Measurements from ENCODE around the gene SH2D4B.

The SH2D4B gene

DNA sequence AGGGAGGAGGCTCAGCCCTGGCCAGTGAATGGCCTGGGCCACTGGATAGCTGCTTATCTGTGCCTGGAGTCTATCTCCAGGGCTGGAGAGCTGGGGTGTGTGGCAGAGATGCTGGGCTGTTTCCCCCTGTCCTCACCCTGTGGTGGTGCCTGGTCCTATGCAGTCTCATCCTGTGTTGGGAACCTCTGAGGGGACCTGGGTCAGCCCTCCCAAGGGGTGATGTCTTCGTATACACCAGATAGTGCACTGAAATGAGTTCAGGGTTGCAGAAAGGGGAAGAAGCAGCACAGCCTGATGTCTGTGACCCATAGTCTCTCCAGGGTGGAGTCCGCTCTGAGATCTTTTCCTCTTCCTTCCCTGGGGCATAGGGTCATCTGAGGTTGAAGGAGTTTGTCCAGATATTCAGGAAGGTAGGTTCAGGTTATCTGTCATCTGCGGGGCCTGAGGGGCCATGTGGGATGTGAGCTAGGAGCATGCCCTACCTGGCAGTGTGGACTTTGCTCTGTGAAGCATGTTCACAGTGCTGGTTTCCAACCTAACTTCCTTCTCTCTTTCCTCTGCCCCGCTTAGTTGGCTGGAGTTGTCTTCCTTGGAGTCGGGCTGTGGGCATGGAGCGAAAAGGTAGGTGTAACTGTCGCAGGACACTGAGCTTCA lies 33.4 kb upstream of the SH2D4B start:
- DNase-seq = no peak

DNA sequence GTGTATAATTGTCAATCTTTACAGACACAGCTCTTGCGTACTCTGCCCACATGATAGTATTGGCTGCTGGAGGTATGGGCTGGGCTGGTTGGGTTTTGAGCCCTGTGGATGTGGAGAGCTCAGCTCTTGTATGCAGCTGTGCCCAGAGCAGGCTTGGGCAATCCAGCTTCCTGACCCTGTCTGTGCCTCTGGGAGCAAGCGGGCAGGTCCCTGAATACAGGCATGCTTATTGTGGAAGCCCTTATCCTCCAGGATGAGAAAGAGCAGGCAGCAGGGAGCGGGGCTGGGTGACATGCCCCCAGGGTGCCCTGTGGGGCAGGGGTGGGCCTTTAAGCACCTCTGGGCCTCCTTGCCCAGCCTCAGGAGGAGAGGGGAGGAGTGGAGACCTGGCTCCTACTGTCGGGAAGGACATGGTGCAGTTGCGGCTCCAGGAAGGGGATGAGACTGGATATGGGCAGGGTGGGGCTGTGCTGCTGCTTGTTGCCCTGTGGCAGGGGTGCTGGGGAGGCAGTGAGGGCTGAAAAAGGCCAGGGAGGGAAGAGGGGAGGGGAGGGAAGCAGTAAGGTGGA lies 32.7 kb upstream of the SH2D4B start:
- no peak for DNase-seq

DNA sequence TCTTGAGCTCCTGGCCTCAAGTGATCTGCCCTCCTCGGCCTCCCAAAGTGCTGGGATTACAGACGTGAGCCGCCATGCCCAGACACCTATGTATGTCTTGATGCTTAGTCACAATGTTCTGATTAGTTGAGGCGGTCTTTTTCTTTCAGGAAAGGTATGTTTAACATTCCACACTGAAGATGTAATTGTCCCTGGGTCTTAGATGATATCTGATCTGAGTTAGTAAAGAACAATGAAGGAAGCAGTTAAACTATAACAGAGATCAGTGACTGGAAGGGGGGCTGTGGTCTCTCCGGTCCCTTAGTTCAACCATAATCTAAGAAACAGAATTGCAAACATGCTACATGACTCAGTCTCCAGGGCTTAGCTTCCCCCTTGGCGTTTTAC lies 31.5 kb upstream of the SH2D4B start:
- no peak for DNase-seq

DNA sequence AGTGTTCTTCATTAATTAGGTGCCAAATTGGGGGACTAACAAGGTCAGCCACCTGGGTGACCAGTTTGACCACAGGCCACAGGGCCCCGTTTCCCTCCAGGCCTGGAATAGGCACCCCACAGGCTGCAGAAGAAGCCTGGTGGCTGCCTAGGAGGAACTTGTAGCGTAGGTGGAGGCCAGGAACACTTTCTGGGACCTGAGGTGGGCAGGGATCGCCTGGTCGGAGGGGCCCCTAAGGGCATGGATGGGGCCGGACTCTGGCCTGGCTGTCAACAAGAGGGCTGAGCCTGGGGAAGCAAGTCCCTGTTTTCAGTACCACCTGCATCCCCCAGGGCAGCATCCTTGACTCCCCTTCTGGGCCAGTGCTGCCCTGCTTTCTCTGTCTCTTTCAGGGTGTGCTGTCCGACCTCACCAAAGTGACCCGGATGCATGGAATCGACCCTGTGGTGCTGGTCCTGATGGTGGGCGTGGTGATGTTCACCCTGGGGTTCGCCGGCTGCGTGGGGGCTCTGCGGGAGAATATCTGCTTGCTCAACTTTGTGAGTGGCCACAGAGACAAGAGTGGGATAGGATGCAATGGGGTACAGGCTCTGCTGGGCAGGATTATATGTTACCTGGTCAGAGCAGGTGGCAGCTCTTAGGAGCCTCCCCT lies 30.7 kb upstream of the SH2D4B start:
- DNase-seq = no peak

DNA sequence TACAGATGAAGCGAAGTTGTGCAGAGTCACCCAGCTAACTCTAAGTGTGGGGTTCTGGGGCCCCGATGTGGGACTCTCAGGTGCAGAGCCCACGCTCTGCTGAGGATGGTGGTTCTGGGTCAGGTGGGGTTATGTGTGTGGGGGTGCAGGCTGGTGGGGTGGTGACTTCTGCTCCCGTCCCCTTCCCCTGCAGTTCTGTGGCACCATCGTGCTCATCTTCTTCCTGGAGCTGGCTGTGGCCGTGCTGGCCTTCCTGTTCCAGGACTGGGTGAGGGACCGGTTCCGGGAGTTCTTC lies 28.6 kb upstream of the SH2D4B start:
- DNase-seq = no peak

DNA sequence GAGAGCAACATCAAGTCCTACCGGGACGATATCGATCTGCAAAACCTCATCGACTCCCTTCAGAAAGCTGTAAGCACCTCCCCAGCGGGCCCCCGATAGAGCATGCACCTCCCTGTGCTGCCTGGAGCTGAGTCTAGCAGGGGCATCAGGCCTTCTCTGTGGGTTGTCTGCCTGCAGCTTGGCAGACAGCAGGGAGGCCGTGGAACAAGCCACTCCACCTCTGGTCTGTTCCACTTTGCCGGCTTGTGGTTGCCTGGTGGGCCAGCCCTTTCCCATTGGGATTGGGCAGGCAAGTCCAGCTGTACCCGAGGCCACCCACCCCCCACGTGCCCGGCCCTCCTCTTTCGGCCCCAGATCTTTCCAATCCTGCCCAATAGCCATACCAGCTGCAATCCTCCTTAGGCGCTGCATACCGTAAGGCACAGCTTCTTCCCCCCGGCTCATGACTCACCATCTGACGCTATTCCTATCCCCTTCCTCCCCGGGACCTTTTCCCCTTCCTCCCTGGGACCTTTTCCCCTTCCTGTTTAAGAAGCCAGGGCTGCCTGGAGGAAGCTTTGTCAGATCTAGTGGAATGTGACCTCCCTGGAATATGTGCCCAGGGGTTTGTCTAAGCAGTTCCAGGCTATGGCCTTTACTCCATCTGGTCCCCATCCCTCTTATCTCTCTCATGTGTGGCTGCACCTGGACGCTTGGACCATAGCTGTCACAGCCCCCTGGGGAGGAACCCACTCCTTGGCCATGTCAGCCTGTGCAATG lies 28.1 kb upstream of the SH2D4B start:
- DNase-seq = no peak

DNA sequence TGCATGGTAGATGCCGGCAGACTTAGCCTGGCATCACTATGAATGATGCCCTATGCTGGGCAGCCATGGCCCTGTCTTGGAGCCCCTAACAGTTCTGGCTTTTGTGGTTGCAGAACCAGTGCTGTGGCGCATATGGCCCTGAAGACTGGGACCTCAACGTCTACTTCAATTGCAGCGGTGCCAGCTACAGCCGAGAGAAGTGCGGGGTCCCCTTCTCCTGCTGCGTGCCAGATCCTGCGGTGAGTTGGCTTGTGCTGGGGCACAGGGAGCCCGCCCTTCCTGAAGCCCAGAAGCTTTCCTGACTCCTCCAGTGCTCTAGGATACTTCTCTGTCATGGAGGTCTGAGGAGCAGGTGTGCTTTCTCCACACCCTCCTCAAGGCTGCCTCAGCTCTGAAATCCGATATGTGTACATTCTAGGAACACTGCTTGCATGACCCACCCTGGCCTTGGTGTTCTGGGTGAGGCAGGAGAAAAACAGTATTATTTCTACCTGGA lies 25.6 kb upstream of the SH2D4B start:
- no peak for DNase-seq

DNA sequence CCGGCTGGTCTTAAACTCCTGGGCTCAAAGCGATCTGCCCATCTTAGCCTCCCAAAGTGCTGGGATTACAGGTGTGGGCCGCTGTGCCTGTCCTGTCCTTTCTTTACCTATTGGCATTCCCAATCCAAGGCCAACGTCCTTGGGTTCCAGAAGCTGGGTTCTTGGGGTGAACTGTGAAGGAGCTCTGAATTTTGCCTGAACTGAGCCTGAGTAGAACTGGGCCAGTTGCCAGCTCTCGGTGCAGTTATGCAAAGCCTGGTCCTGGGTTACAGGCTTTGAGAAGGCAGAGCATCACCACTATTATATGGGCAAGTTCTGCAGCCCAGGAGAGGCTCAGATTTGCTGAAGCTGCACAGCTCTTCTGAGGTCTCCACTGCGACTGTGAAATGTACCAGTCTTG lies 24.6 kb upstream of the SH2D4B start:
- no peak for DNase-seq

DNA sequence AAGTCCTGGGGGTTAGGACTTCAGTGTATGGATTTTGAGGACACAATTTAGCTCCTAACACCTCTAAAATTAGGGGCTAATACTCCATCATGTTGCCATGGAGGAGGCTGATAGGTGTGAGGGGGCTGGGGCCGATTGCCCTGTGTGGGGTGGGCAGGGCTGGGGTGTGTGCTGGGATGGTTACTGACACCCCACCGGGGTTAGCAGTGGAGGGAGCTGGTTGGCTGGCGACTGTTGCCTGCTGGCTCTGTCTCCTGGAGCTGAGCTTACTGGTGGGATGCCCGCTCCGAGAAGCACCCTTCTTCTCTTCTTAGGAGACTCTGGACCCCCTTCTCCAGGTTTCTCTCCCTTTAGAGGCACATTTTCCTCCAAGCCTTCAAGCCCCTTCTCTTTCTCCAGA lies 22.2 kb upstream of the SH2D4B start:
- no peak for DNase-seq

DNA sequence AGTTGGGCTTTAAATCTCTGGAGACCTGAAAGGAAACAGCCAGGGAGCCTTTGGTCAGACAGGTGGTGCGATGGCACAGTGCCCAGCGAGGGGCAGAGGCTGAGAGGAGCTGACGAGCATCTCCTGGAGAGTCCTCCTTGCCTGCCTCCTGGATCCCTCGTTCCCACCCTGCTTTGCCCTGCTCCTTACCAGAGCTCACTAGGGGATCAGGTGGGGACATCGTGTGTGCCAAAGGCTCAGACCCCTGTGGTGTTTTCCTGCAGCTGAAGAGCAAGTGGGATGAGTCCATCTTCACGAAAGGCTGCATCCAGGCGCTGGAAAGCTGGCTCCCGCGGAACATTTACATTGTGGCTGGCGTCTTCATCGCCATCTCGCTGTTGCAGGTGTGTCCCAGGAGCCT lies 21.8 kb upstream of the SH2D4B start:
- DNase-seq = no peak

DNA sequence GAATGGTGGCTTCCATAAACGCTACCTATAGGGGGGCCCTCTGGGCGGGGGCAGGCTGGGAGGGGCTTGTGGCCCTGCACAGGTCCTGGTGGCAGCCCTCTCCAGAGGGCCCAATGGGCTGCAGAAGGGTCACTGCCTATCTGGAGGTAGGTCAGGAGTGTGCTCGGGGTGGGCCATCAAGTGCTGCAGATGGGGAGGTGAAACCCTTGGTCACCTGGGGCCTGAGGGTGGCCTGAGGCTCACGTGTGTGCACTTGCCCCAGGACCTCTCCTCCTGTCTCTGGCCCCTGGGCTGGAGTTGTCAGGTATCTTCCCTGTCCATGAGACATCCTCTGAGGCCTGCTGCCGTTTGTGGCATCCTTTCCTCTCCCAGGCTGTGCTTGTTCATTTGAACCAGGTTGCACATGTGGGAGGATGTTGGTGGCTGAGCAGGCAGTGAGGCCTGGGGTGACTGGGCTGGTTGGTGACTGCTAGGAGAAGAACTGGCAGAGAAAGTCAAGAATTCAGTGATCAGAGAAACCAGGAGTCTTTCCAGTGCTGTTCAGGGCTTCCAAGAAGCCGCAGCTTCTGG lies 21.1 kb upstream of the SH2D4B start:
- DNase-seq = no peak

DNA sequence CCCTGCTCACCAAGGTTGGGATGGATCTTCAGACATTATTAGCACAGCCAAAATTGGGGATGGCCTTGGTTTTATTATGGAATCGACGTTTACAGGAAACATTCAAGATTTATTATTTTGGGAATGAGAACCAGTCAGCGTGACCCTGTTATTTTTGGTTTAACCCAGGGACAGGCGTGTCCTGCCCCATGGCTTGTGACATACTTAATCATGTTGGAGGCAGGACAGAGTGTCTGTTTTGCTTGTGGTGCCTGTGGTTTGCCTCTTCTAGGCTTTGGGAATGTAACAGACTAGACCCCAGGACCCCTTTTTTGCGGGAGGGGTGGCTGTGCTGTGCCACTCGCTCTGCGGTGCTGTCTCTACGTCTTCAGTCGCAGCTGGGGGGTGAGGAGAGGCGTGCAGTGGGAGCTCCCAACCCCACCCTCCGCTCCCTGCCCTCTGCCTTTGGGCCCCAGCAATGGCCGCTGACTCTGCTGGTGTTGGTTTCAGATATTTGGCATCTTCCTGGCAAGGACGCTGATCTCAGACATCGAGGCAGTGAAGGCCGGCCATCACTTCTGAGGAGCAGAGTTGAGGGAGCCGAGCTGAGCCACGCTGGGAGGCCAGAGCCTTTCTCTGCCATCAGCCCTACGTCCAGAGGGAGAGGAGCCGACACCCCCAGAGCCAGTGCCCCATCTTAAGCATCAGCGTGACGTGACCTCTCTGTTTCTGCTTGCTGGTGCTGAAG lies 20.1 kb upstream of the SH2D4B start:
- no peak for DNase-seq

DNA sequence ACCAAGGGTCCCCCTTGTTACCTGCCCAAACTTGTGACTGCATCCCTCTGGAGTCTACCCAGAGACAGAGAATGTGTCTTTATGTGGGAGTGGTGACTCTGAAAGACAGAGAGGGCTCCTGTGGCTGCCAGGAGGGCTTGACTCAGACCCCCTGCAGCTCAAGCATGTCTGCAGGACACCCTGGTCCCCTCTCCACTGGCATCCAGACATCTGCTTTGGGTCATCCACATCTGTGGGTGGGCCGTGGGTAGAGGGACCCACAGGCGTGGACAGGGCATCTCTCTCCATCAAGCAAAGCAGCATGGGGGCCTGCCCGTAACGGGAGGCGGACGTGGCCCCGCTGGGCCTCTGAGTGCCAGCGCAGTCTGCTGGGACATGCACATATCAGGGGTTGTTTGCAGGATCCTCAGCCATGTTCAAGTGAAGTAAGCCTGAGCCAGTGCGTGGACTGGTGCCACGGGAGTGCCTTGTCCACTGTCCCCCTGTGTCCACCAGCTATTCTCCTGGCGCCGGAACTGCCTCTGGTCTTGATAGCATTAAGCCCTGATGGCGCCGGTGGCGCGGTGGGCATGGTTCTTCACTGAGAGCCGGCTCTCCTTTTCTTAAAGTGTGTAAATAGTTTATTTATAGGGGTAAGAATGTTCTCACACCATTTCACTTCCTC lies 19.4 kb upstream of the SH2D4B start:
- DNase-seq = no peak

DNA sequence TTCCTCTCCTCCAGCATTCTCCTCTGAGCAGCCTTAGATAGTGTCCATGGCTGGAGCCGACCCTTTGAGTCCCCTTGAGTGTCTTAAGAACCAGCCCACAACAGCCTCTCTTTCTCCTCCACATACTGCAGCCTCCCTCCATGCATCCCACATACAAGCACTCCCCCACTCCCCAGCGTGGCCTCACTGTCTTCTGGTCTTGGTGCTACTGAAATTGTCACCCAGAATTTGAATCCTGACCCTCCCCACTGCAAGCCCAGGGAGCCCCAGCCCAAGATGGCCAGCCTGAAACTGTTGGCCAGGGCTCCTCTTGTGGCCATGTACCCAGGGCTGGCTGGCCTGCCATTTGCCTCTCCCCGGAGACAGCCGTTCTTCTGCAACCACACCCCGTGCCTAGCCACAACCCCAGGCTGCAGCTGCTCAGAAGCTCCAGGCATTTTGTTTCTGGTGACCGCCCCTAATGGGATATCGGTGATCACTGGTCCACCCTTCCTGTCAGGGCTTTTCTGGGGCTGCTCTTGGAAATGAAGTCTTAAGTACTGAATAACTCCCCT lies 18.8 kb upstream of the SH2D4B start:
- DNase-seq = no peak

DNA sequence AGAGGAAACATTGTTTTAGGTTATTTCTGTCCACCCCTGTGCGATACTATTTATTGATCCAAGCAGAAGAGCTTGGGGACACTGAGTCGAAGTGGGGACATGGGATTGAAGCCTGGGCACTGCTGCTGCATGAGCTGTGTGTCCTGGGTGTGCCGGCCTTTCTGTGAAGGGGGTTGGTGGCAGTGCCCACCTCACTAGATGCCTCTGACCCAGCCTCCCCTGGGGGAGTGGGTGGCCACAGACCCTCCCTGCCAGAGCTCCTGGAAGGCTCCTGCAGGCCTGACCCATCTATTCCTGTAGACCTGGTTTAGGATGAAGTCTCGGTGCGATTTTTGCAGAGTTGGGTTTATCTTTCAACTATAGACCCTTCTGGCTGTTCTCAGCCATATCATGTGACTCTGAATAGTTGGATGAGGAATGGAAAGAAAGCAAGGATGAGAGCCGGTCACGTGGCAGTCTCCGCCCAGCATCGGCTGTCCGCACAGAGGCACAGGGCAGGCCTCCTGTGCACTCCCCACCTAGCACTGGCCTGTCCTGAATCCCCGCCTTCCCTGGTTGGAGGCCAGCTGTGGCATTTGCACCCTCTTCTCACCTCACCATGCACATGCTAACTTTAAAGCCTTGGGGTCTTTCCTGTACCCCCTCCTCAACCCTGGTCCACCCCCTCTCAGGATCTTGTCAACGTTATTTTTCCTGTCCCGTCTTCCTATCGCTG lies 17.6 kb upstream of the SH2D4B start:
- DNase-seq = no peak

DNA sequence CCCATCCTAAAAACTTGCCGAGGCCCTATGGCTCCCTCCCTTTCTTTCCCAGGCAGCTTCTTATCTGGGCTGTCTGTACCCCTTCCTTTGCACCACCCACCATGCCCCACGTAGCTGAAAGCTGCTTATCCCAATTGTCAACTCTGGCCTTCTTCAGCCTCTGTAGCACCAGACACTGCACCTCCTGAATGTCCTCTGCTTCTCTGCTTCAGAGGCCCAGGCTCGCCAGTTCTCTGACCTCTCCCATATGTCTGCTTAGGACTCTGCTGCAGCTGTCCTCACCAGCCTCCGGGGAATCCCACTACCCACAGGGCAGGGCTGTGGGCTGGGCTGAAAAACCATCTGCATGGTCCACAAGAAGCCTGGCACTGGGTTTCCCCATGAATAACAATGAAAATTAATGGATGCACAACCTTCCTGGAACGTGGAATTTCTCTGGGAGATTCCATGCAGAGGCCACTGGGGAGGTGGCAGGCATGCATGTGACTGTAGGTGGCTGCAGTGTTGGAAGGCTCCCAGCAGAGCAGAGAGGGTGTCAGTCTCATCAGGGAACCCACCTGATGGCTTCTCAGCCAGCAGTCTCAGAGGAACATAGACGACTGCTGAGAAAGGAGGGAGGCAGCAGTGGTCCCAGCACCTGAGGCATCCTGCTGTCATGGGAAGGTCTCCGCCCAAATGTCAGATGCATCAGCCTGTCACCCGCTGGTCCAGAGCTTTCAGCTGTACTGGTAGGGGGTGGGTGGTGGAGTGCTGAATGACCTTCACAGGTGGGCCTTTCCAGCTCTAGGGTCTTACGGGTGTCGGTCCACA lies 16.8 kb upstream of the SH2D4B start:
- no peak for DNase-seq

DNA sequence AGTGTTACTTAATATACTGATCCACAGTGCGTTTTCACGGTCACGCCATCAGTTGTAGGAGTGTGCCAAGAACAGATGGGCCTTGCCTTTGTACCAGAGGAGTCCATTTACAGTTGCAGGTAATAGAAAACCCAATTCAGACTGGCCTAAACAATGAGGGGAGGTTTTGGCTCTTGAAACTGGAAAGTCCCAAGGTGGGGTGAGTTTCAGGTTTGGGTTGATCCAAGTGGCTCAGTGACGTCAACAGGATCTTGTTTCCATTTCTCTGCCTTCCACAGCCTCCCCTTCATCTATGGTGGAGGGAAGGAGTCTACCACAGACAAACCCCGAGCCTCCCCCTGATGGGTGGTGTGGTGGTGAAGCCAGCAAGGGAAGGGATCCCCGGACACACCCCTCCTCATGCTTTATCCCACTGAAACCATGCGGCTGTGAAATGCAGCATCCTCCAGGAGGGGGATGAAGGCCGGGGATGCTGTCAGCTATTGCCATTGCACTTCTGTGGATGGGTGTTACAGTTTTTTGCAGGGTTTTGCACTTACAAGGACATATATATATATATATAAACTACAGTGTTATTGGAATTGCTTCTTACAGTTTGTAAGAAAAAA lies 14.8 kb upstream of the SH2D4B start:
- DNase-seq = no peak

DNA sequence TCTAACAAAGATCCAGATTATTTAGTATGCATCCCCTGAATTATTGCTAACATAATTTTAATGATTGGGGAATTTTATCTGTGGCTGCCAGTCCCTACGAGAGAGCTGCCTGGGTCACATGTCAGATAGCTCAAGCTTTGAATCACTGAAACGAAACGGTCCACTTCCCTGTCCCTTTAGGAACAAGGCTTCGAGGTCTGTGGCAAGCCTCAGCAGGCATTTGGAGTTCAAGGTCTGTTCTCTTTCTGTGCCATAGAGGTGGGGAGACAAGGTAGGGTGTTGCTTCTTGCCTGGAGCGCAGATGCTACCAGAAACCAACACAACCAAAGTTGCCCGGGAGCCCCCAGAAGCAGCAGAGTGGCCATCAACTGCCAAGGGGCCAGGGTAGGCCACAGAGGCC lies 13.9 kb upstream of the SH2D4B start:
- DNase-seq = no peak

DNA sequence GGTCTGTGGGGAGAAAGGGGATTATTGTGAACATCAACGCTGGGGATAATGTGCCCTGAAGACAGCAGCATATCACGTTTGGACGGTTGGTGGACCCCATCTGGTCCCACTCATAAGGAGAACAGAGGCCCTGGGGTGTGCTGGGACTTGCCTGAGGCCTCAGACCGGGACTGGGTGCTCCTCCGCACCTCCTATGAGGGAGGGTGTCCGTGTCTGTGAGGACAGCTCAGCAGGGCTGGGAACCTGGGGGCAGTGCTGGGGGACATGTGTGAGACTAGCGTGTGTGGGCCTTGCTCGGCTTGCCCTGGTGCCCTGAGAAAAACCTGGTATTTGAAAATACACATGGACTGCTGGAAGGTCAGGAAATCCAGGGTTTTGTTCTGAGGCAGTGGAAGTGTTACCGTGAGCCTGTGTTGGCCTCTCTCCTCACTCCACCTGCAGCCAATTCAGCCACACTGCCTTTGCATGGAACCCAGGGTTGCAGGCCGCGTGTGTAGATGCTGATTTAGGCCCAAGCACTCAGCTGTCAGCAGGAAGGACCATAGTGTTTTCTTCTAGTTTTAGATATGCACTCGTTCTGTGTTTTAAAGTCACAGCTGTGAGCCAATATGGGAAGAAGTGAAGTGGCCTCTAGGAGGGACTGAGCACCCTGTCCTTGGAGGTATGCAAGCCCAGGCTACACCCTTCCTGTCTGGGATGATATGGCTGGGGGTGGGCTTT lies 13.4 kb upstream of the SH2D4B start:
- no peak for DNase-seq

All from stimulated activated CD4-positive, alpha-beta T cell treated with anti-CD3 and anti-CD28 coated beads, Interleukin-4, amount 100 ng/mL, for 24 hours (primary cell).